GM12878 (cell line): Measurements from ENCODE around the gene SLC6A8. TPM values are rescaled to one million over a fixed set of nuclear protein-coding genes. Genes with fewer than 3 reads are reported as not detected.

ENCODE experiments used
- ATAC-seq: fragments of 200-7000 bp; cut with Tn5 transposase; 3 replicates; pipeline ENCODE4 v1.9.1; 2020; ENCODE audit warnings: mild to moderate bottlenecking, moderate library complexity
- BruUV-seq: library from RNA; stranded (reverse); fragments of 400-500 nt; replicated peaks from 2 replicates; lab custom pipeline; 2021; lab: Mats Ljungman, UMichigan
- CTCF ChIA-PET: fragments of 300-600 bp; sonication (Branson Sonifier 250); formaldehyde crosslinking; extraction: SDS; loops from one replicate; lab custom pipeline; 2021; ENCODE audit warnings: inconsistent platforms; lab: Yijun Ruan, JAX
- POLR2A ChIA-PET: fragments of 350-600 bp; formaldehyde crosslinking; extraction: SDS; loops from one replicate; lab custom pipeline; 2021; ENCODE audit warnings: inconsistent platforms; lab: Charles Lee
- RAD21 ChIA-PET: fragments of 300-600 bp; sonication (Branson Sonifier 250); formaldehyde crosslinking; loops from one replicate; lab custom pipeline; 2023; ENCODE audit warnings: antibody characterized with exemption; ENCODE audit not compliant: unreplicated experiment; lab: Charles Lee
- SMC1A ChIA-PET: fragments of 300-600 bp; sonication (Branson Sonifier 250); formaldehyde crosslinking; loops from one replicate; lab custom pipeline; 2023; ENCODE audit not compliant: unreplicated experiment, uncharacterized antibody; lab: Charles Lee
- DNase-seq: peaks from one replicate; pipeline ENCODE4 v3.0.0-alpha.2; 2011; ENCODE audit warnings: low read depth, low spot score
- FAIRE-seq: peaks from 3 replicates; lab custom pipeline; 2011; peaks lifted over from hg19 to GRCh38; lab: Jason Lieb, UNC
- H2AFZ ChIP-seq: 2 replicates; pipeline ENCODE4 v1.6.0; 2011; ENCODE audit warnings: low read depth, low read length, control low read depth; ENCODE audit not compliant: control insufficient read depth
- H3K27ac ChIP-seq: 2 replicates; pipeline ENCODE4 v1.5.1; 2011; ENCODE audit warnings: control low read depth; ENCODE audit not compliant: control insufficient read depth, insufficient read depth
- H3K27me3 ChIP-seq, 2 experiments: replicated peaks in 1 of 2; 2 replicates each; pipeline versions ENCODE4 v1.6.0 to v1.6.1; 2011; ENCODE audit warnings: low read length in 1 of 2; ENCODE audit not compliant: control insufficient read depth in 2 of 2, insufficient read depth in 2 of 2
- H3K36me3 ChIP-seq, 2 experiments: 2 replicates each; pipeline ENCODE4 v1.5.1; 2011; ENCODE audit warnings: low read length in 1 of 2; ENCODE audit not compliant: control insufficient read depth in 2 of 2, insufficient read depth in 2 of 2
- H3K4me1 ChIP-seq: 2 replicates; pipeline ENCODE4 v1.6.1; 2011; ENCODE audit warnings: mild to moderate bottlenecking, low read length, moderate library complexity, mixed read lengths; ENCODE audit not compliant: control insufficient read depth, insufficient read depth
- H3K4me2 ChIP-seq: 2 replicates; pipeline ENCODE4 v1.6.0; 2011; ENCODE audit warnings: control low read depth; ENCODE audit not compliant: control insufficient read depth, insufficient read depth
- H3K4me3 ChIP-seq: fragments of 200-600 bp; sonication (generic); 2 replicates; pipeline ENCODE4 v1.5.1; 2016
- H3K79me2 ChIP-seq: 2 replicates; pipeline ENCODE4 v1.6.0; 2011; ENCODE audit warnings: low read length; ENCODE audit not compliant: control insufficient read depth, insufficient read depth
- H3K9ac ChIP-seq: 2 replicates; pipeline ENCODE4 v1.8.0; 2011; ENCODE audit warnings: low read length, control low read depth, mixed read lengths; ENCODE audit not compliant: control insufficient read depth, insufficient read depth
- H3K9me3 ChIP-seq: replicated peaks from 3 replicates; pipeline ENCODE4 v1.5.1; 2011; ENCODE audit warnings: mild to moderate bottlenecking, low read length; ENCODE audit not compliant: control insufficient read depth, insufficient read depth
- H4K20me1 ChIP-seq: 2 replicates; pipeline ENCODE4 v1.6.0; 2011; ENCODE audit not compliant: control insufficient read depth, insufficient read depth
- E2F8 ChIP-seq: fragments of 450-650 bp; IDR thresholded peaks from 2 replicates; pipeline ENCODE4 v1.6.1; 2018; ENCODE audit warnings: mild to moderate bottlenecking, low read depth, moderate library complexity; ENCODE audit not compliant: partially characterized antibody
- EZH2 ChIP-seq: IDR thresholded peaks from 2 replicates; pipeline ENCODE4 v1.6.1; 2012; ENCODE audit warnings: low read depth, mild to moderate bottlenecking, control low read depth, inconsistent platforms, low read length, borderline replicate concordance; ENCODE audit not compliant: control insufficient read depth
- NR2F1 ChIP-seq: fragments of 450-650 bp; conservative IDR thresholded peaks from 2 replicates; pipeline ENCODE4 v1.6.1; 2017; ENCODE audit warnings: mild to moderate bottlenecking
- PKNOX1 ChIP-seq: fragments of 450-650 bp; IDR thresholded peaks from 2 replicates; pipeline ENCODE4 v1.6.1; 2016; ENCODE audit warnings: mild to moderate bottlenecking
- POU2F2 ChIP-seq: IDR thresholded peaks from 3 replicates; pipeline ENCODE4 v1.6.1; 2011; ENCODE audit warnings: low read depth, mild to moderate bottlenecking, low read length, borderline replicate concordance
- PRDM15 ChIP-seq: fragments of 450-650 bp; formaldehyde crosslinking; IDR thresholded peaks from 2 replicates; pipeline ENCODE4 v1.4.0; 2020; ENCODE audit warnings: mild to moderate bottlenecking, moderate library complexity
- RAD51 ChIP-seq: fragments of 450-650 bp; IDR thresholded peaks from 2 replicates; pipeline ENCODE4 v1.6.1; 2016; ENCODE audit warnings: moderate library complexity, mild to moderate bottlenecking, inconsistent platforms
- REST ChIP-seq: IDR thresholded peaks from 2 replicates; pipeline ENCODE4 v1.6.1; 2012; ENCODE audit warnings: mild to moderate bottlenecking, low read depth, low read length
- SMAD5 ChIP-seq: IDR thresholded peaks from 2 replicates; pipeline ENCODE4 v1.6.1; 2016; ENCODE audit warnings: antibody characterized with exemption, low read depth
- WGBS: methylation state at CpG from one replicate; pipeline ENCODE4 v1.1.6; 2016; ENCODE audit warnings: low lambda C conversion rate; ENCODE audit not compliant: insufficient replicate concordance, insufficient coverage; ENCODE audit errors: missing lambda C conversion rate; 5-methylcytosine and 5-hydroxymethylcytosine counted together
- in situ Hi-C: fragments of 300-500 bp; cut with MboI; formaldehyde crosslinking; loops from 9 replicates; pipeline ENCODE4 v1.14.3; 2018; ENCODE audit warnings: mixed read lengths
- intact Hi-C: fragments of 100-400 bp; cut with micrococcal nuclease; formaldehyde crosslinking; loops from one replicate; pipeline ENCODE4 v1.14.2; 2022; ENCODE audit not compliant: unreplicated experiment
- polyA plus RNA-seq, 11 experiments: library from polyadenylated mRNA; depleted of rRNA in 4 of 11; unstranded in 6 of 11; stranded (reverse) in 5 of 11; fragments of >200 nt; fragmentation: Nextera tagmentation in 4 of 11; fragmentation: Illumina TruSeq in 1 of 11; extraction: Ambion mirVana in 4 of 11; extraction: Trizol in 1 of 11; gene quantifications; 1 replicate in 1 of 11; 2 replicates in 10 of 11; pipeline versions ENCODE4 v1.2.1 to v1.2.3, GENCODE V29; 2011 to 2016; ENCODE audit warnings: inconsistent platforms in 2 of 11, missing spikeins in 2 of 11, low read depth in 1 of 11
- total RNA-seq, 4 experiments: library from RNA; depleted of rRNA in 3 of 4; stranded (reverse); fragments of >200 nt in 3 of 4; fragmentation: Illumina TruSeq in 1 of 4; extraction: Trizol in 1 of 4; gene quantifications; 2 replicates each; pipeline versions ENCODE4 v1.2.1 to v1.2.3, GENCODE V29; 2013 to 2021
- TF ChIP-seq, protein P1 (sequence below): fragments of 450-650 bp; IDR thresholded peaks from 2 replicates; pipeline ENCODE4 v1.6.1; 2017; ENCODE audit warnings: borderline replicate concordance

SLC6A8 gene
- total and polyA plus RNA-seq, 10 of the 15 experiments (the other 5 are each of a cell fraction or from before 2014, with no cell fraction given), result 0.01 to 0.72 (median 0.17) TPM; not detected in 6

DNA sequence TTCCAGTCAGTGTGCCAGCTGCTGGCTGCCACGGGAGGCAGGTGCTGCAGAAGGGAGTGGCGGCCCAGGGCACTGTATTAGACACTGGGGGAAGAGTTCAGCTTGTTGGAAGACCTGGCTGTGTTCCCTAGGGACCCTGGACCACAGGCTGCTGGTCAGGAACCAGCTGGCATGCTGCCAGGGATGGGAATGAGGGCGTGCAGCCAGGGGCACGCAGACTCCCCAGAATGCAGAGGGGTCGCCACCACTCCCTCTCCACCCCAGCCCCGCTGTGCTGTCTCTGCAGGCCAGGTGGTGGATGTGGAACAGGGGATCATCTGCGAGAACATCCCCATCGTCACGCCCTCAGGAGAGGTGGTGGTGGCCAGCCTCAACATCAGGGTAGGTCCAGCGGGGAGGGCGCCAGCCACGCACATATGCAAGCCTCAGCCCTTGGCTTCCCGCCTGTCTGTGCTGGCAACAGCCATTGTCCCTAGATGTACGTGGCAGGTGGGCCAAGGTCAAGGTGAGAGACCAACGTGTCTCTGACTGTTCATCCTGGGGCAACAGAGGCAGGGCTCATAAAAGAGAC is 49.2 kb downstream of the SLC6A8 start:
- Histone ChIP-seq H3K36me3 (no peaks in the 10 kb centered on the region), H3K27ac (no peak overlapping the region), H3K4me2 (no peak overlapping the region), H3K4me1 (no peaks in the 10 kb centered on the region), H3K9me3 (peaks cover under 1% of the 10 kb centered on the region; the same call in 1 of the 3 replicates), H3K27me3 (no peaks in the 10 kb centered on the region), H3K9ac (no peak overlapping the region), H2AFZ (no peak overlapping the region), H3K4me3 (no peak overlapping the region), H4K20me1 (no peaks in the 10 kb centered on the region), H3K79me2 (no peaks in the 10 kb centered on the region)
- BruUV-seq, result no TSS peak
- CTCF ChIA-PET, result interaction anchor here (1.0 kb wide), 1 partner anchor 10 kb away, joined by 5 read pairs; no protein-coding TSS in a partner anchor
- no peak for DNase-seq
- in situ Hi-C loops, result loop anchor here (10.0 kb wide), 2 partner anchors 48 to 62 kb away; partner anchors contain the start of genes PNCK and SRPK3
- ATAC-seq, result no peak
- POLR2A ChIA-PET, result no interaction called here
- SMC1A ChIA-PET, result no interaction called here
- 56% methylated on average over 14 of the region's 15 CpGs for WGBS
- RAD21 ChIA-PET, result no interaction called here
- intact Hi-C loops, result no loop called here
- FAIRE-seq, result no peak
- TF ChIP-seq NR2F1 (no peak), REST (no peak), POU2F2 (no peak), RAD51 (no peak), PRDM15 (CRISPR knock-in tag) (no peak), SMAD5 (no peak), EZH2 (no peak), E2F8 (no peak), PKNOX1 (no peak)
- TF ChIP-seq, protein P1, sequence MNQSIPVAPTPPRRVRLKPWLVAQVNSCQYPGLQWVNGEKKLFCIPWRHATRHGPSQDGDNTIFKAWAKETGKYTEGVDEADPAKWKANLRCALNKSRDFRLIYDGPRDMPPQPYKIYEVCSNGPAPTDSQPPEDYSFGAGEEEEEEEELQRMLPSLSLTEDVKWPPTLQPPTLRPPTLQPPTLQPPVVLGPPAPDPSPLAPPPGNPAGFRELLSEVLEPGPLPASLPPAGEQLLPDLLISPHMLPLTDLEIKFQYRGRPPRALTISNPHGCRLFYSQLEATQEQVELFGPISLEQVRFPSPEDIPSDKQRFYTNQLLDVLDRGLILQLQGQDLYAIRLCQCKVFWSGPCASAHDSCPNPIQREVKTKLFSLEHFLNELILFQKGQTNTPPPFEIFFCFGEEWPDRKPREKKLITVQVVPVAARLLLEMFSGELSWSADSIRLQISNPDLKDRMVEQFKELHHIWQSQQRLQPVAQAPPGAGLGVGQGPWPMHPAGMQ, result no peak
